PC-9 (cell line): Measurements from ENCODE around the gene RPS15. TPM values are rescaled to one million over a fixed set of nuclear protein-coding genes. Genes with fewer than 3 reads are reported as not detected.
"Not testable (repeated sequence)": the region's sequence is repeated elsewhere in the genome, so short reads cannot be mapped to it uniquely, and the experiment has no call there.

ENCODE experiments used
- BruUV-seq: library from RNA; stranded (reverse); fragments of 400-500 nt; replicated peaks from 2 replicates; lab custom pipeline; 2021; lab: Mats Ljungman, UMichigan
- CTCF ChIA-PET: fragments of 300-600 bp; sonication (Branson Sonifier 250); formaldehyde crosslinking; loops from one replicate; lab custom pipeline; 2022; ENCODE audit warnings: antibody characterized with exemption; lab: Charles Lee
- POLR2A ChIA-PET: fragments of 300-600 bp; sonication (Branson Sonifier 250); formaldehyde crosslinking; loops from one replicate; lab custom pipeline; 2022; ENCODE audit warnings: antibody characterized with exemption; ENCODE audit not compliant: unreplicated experiment; lab: Charles Lee
- DNase-seq, 2 experiments: peaks; one replicate each; pipeline versions ENCODE4 v3.0.0 to v3.0.0-alpha.2; 2015 to 2022; ENCODE audit warnings: mixed read lengths in 1 of 2
- H2AFZ ChIP-seq: fragments of 200-600 bp; sonication (generic); 2 replicates; pipeline ENCODE4 v1.8.1; 2017; ENCODE audit warnings: antibody characterized with exemption
- H3F3A ChIP-seq: fragments of 200-600 bp; sonication (generic); 2 replicates; pipeline ENCODE4 v1.8.1; 2017; ENCODE audit warnings: antibody characterized with exemption, mild to moderate bottlenecking, low read depth; ENCODE audit not compliant: insufficient read depth
- H3K27ac ChIP-seq: fragments of 200-600 bp; sonication (generic); 2 replicates; pipeline ENCODE4 v1.6.1; 2016; ENCODE audit warnings: mixed run types
- H3K27me3 ChIP-seq: fragments of 200-600 bp; sonication (generic); 2 replicates; pipeline ENCODE4 v1.6.1; 2016; ENCODE audit warnings: low read depth, mixed run types; ENCODE audit not compliant: insufficient read depth
- H3K36me3 ChIP-seq: fragments of 200-600 bp; sonication (generic); 2 replicates; pipeline ENCODE4 v1.6.1; 2016; ENCODE audit warnings: low read depth, mixed run types
- H3K4me1 ChIP-seq: fragments of 200-600 bp; sonication (generic); replicated peaks from 2 replicates; pipeline ENCODE4 v1.6.1; 2016; ENCODE audit warnings: mixed run types; ENCODE audit not compliant: insufficient read depth
- H3K4me2 ChIP-seq: fragments of 200-600 bp; sonication (generic); 2 replicates; pipeline ENCODE4 v1.6.1; 2017; ENCODE audit warnings: mixed run types
- H3K4me3 ChIP-seq: fragments of 200-600 bp; sonication (generic); 2 replicates; pipeline ENCODE4 v1.6.1; 2016; ENCODE audit warnings: mixed run types
- H3K79me2 ChIP-seq: fragments of 200-600 bp; sonication (generic); 2 replicates; pipeline ENCODE4 v1.6.1; 2017; ENCODE audit warnings: low read depth, mixed run types
- H3K9me2 ChIP-seq: fragments of 200-600 bp; sonication (generic); 2 replicates; pipeline ENCODE4 v1.8.1; 2017; ENCODE audit warnings: mild to moderate bottlenecking; ENCODE audit not compliant: insufficient read depth
- H3K9me3 ChIP-seq: fragments of 200-600 bp; sonication (generic); 2 replicates; pipeline ENCODE4 v1.8.1; 2016; ENCODE audit warnings: low read depth; ENCODE audit not compliant: insufficient read depth
- H4K20me1 ChIP-seq: fragments of 200-600 bp; sonication (generic); 2 replicates; pipeline ENCODE4 v1.8.1; 2017; ENCODE audit not compliant: insufficient read depth
- CTCF ChIP-seq: fragments of 200-600 bp; sonication (generic); conservative IDR thresholded peaks from 2 replicates; pipeline ENCODE4 v1.6.1; 2017; ENCODE audit warnings: mixed run types, antibody characterized with exemption, mild to moderate bottlenecking, moderate library complexity
- EZH2 ChIP-seq: fragments of 200-600 bp; sonication (generic); IDR thresholded peaks from 2 replicates; pipeline ENCODE4 v1.8.0; 2017; ENCODE audit warnings: antibody characterized with exemption, low read depth
- intact Hi-C: fragments of 100-400 bp; cut with micrococcal nuclease; formaldehyde crosslinking; loops from one replicate; pipeline ENCODE4 v1.10.0; 2022; ENCODE audit not compliant: unreplicated experiment
- total RNA-seq: library from RNA; stranded (reverse); gene quantifications from 2 replicates; pipeline ENCODE4 v1.2.3, GENCODE V29; 2021

Gene RPS15
- total RNA-seq, 1 experiment from 2014 or later = 967 TPM

DNA sequence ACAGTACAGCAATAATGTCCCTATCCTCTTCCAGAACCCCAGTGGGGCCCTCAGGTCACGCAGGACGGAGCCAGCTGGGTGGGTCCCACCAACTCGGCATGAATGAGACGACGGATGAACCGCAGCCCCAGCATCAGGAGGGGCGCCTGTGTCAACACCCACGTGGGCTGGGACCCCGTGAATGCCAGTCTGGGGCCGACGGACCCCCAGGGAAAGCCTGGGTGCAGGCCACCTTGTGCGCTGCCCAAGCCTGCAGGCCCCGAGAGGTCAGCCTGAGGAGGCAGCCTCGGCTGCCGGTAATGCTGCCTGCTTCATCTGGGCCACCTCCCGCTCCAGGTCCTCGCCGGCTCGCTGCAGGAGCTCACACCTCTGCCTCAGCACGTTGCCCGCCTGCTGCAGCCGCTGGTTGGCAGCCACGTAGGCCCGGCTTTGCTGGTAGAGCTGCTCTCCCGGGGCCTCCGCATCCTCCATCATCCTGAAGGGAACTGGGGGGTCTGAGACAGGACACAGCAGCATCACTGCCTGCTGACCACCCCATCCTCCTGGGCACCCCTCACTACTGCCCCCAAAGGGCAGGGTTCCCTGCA lies 36.7 kb downstream of the RPS15 start:
- BruUV-seq = no TSS peak
- TF ChIP-seq CTCF = no peak
- no peak for TF ChIP-seq EZH2
- Histone ChIP-seq H3F3A (peaks cover 5% of the 10 kb centered on the region; the same call in 1 of the 2 replicates), H3K9me3 (no peaks in the 10 kb centered on the region), H3K4me1 (0 out of 2 replicates have a peak, but pooled peaks cover 9% of the 10 kb centered on the region), H3K27ac (no peak overlapping the region), H4K20me1 (peaks cover 8% of the 10 kb centered on the region), H3K36me3 (no peaks in the 10 kb centered on the region), H3K4me2 (no peak overlapping the region), H2AFZ (no peak overlapping the region), H3K9me2 (no peaks in the 10 kb centered on the region), H3K79me2 (peaks cover 16% of the 10 kb centered on the region; the same call in 1 of the 2 replicates), H3K4me3 (no peak overlapping the region), H3K27me3 (no peaks in the 10 kb centered on the region)
- ChIA-PET CTCF (no interaction called here), POLR2A (interaction anchor here (0.6 kb wide), 1 partner anchor 16 kb away, joined by 13 read pairs; no protein-coding TSS in a partner anchor)
- intact Hi-C loops = no loop called here
- DNase-seq = no peak

DNA sequence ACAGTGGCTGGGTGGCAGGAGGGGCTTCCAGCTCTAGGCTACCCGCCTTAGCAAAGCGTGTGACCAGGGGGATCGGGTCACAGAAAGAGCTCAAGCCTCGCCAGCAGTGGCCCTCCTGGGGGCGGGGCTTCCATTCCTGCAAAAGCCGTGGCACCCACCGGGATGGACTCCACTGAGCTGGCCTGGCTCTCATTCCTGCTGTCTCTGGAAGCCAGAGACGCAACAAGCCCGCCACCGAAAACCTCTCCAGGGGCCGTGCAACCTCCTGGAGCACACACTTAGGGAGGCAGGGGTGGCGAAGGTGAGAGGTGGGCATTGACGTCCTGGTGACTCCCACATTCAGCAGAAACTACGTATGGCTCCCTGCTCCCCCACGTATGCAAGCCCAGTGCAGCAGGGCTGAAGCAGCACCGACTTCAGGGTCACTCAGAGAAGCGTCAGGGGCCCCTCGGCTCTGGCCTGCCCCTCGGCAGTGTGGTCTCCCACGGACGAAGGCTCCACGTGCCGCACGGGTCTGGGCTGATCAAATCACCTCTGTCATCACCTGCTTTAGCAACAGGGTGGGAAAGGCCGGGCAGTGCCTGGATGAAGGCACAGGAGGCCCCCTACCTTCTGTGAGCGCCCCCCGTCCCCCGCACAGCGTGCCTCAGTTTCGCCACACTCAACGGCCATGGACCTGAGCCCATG lies 37.7 kb downstream of the RPS15 start:
- H4K20me1 ChIP-seq = peaks cover 8% of the 10 kb centered on the region
- intact Hi-C loops = no loop called here
- TF ChIP-seq CTCF (no peak), EZH2 (no peak)
- no peaks in the 10 kb centered on the region for H3K9me2 ChIP-seq
- no peak overlapping the region for H3K27ac ChIP-seq
- H3K36me3 ChIP-seq = no peaks in the 10 kb centered on the region
- 0 out of 2 replicates have a peak, but pooled peaks cover 9% of the 10 kb centered on the region for H3K4me1 ChIP-seq
- no TSS peak for BruUV-seq
- H3K9me3 ChIP-seq = no peaks in the 10 kb centered on the region
- POLR2A ChIA-PET = interaction anchor here (0.6 kb wide), 1 partner anchor 15 kb away, joined by 13 read pairs; no protein-coding TSS in a partner anchor
- no peak overlapping the region for H2AFZ ChIP-seq
- no peak overlapping the region for H3K4me3 ChIP-seq
- H3F3A ChIP-seq = peaks cover 5% of the 10 kb centered on the region; the same call in 1 of the 2 replicates
- CTCF ChIA-PET = no interaction called here
- no peak overlapping the region for H3K4me2 ChIP-seq
- DNase-seq = no peak
- no peaks in the 10 kb centered on the region for H3K27me3 ChIP-seq
- peaks cover 16% of the 10 kb centered on the region; the same call in 1 of the 2 replicates for H3K79me2 ChIP-seq

DNA sequence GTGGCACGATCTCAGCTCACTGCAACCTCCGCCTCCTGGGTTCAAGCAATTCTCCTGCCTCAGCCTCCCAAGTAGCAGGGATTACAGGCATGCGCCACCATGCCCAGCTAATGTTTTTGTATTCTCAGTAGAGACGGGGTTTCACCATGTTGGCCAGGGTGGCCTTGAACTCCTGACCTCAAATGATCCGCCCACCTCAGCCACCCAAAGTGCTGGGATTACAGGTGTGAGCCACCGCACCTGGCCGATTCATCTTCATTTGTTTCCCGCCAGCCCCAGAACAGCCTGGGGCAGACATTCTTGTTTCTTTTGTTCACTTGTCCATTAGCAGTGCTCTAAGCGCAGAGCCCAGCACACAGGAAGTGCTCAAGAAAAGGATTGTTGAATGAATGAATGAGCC lies 38.9 kb downstream of the RPS15 start:
- H3K9me2 ChIP-seq, intact Hi-C loops, POLR2A ChIA-PET, H2AFZ ChIP-seq, H3K9me3 ChIP-seq, H3F3A ChIP-seq, H4K20me1 ChIP-seq, H3K36me3 ChIP-seq, H3K4me2 ChIP-seq, H3K27me3 ChIP-seq, H3K27ac ChIP-seq, BruUV-seq, DNase-seq, H3K4me1 ChIP-seq, H3K4me3 ChIP-seq, CTCF ChIA-PET: not testable (repeated sequence)
- peaks cover 16% of the 10 kb centered on the region; the same call in 1 of the 2 replicates for H3K79me2 ChIP-seq
